ENCODE data around the gene MPRIP. TPM values are rescaled to one million over a fixed set of nuclear protein-coding genes. Genes with fewer than 3 reads are reported as not detected.

MPRIP gene
- total RNA-seq, 2 experiments from 2014 or later, result 206 to 209 TPM

- peak; percentile 98 for ATAC-seq
- CTCF ChIA-PET, result interaction anchor here (1.0 to 1.5 kb wide), 4 partner anchors 9 to 272 kb away, joined by 3 to 4 read pairs (median 4); no protein-coding TSS in a partner anchor
Observed at GRCh38 chr17:17041571-17042383, 480 bp upstream of the MPRIP start.

GRCh38 chr17:17042851-17043460 lies 699 bp downstream of the MPRIP start:
- H3K9me3 Mint-ChIP-seq (ENCODE audit: low read depth), result no peaks in the 10 kb centered on the region
- H3K36me3 Mint-ChIP-seq, result peaks cover 4% of the 10 kb centered on the region
- peak overlapping the region; percentile 88 for H3K4me3 Mint-ChIP-seq
- H3K4me1 Mint-ChIP-seq, result peaks cover 44% of the 10 kb centered on the region
- peak overlapping the region; percentile 75 for H3K27ac Mint-ChIP-seq
- ATAC-seq, result peak; percentile 1
- CTCF ChIA-PET, result no interaction called here
- H3K27me3 Mint-ChIP-seq, result no peaks in the 10 kb centered on the region
- peak; percentile 54 for DNase-seq

More at GRCh38 chr17:17041571-17042383, 480 bp upstream of the MPRIP start:
- no peaks in the 10 kb centered on the region for H3K9me3 Mint-ChIP-seq (ENCODE audit: low read depth)
- H3K36me3 Mint-ChIP-seq, result peaks cover 4% of the 10 kb centered on the region
- DNase-seq, result peak; percentile 98
- H3K27ac Mint-ChIP-seq, result peak overlapping the region; percentile 35
- H3K4me1 Mint-ChIP-seq, result peaks cover 38% of the 10 kb centered on the region
- H3K4me3 Mint-ChIP-seq, result peak overlapping the region; percentile 71
- no peaks in the 10 kb centered on the region for H3K27me3 Mint-ChIP-seq

DNA sequence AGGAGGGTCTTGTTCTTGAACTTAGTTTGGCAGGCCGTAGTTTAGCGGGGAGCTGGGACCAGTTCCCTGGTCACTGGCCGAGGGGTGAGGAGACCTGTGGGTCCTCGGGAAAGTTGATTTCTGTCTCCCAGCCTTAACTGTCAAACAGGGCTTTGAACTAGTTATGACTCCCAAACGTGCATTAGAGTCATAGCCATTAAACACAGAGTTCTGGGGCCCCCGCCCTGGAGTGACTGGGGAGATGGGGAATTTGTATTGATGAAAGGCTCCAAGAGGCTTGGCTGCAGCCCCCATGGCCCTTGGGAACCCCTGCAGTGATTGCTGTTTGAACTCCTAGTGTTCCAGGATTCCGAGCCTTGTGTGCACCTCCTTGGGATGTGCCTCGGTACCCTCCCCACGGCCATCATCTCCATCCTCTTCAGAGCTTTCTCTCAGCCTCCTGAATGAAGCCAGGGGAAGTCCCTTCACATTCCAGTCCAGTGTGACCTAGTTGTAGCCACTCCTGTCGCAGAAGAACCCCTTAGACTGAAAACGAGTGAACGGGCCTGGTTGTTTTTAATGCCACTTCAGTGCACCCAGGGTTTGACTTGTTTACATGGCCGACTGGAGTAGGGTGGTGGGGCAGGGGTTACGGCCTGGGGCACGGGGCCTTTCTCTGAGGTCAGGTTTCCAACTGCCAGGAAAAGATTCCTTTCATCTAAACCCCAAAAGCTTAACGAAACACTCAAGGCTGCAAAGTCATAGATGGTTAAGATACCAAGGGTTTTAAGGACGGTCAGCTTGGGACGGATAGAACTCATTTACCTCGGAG lies 1.4 kb downstream of the MPRIP start:
- ATAC-seq (no peak), DNase-seq (no peak)
- CTCF ChIA-PET, result interaction anchor here (0.9 kb wide), 1 partner anchor 8 kb away, joined by 3 read pairs; no protein-coding TSS in a partner anchor
- peaks cover 45% of the 10 kb centered on the region for H3K4me1 Mint-ChIP-seq
- peak overlapping the region; percentile 88 for H3K4me3 Mint-ChIP-seq
- H3K27ac Mint-ChIP-seq, result peak overlapping the region; percentile 75
- H3K36me3 Mint-ChIP-seq, result peaks cover 4% of the 10 kb centered on the region
- H3K9me3 Mint-ChIP-seq (ENCODE audit: low read depth), result no peaks in the 10 kb centered on the region
- H3K27me3 Mint-ChIP-seq, result no peaks in the 10 kb centered on the region

DNA sequence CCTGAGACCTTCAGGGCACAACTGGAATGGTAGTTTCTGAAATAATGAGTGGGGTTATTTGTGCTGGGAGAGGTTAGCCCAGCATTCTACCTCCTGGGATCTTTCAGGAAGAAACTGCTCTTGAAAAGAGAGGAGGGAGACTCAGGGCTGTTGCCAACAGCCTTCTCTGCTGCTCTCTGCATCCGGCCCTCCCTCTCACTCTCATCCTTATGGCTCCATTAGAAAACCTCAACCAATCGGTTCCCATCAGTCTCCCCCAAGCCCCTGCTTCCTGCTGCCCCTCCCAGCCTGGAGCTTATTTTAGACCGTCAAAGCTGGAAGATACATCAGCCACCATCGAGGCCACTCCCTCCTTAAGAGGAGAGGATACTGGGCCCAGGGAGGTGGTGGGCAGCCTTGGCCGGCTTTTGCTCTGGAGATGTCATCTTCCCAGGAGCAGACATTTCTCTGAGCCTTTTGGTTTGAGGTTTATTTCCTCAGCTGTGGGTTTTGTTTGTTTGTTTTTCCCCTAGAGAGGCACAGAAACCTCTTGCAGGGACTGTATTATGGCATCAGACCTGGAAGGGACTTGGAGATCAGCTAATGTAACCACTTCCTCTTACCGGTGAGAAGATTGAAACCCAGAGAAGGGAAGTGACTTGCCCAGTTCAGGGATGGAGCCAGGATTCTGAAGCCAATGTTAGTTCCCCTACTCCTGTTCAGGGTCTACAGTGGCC lies 2.7 kb downstream of the MPRIP start:
- CTCF ChIA-PET, result interaction anchor here (0.9 to 1.1 kb wide), 2 partner anchors 9 to 81 kb away, joined by 3 to 4 read pairs; no protein-coding TSS in a partner anchor
- no peak for DNase-seq
- ATAC-seq, result no peak
- H3K36me3 Mint-ChIP-seq, result peaks cover 4% of the 10 kb centered on the region
- H3K4me1 Mint-ChIP-seq, result peaks cover 48% of the 10 kb centered on the region
- H3K27me3 Mint-ChIP-seq, result no peaks in the 10 kb centered on the region
- peak overlapping the region; percentile 71 for H3K27ac Mint-ChIP-seq
- H3K9me3 Mint-ChIP-seq (ENCODE audit: low read depth), result no peaks in the 10 kb centered on the region
- H3K4me3 Mint-ChIP-seq, result peak overlapping the region; percentile 88

DNA sequence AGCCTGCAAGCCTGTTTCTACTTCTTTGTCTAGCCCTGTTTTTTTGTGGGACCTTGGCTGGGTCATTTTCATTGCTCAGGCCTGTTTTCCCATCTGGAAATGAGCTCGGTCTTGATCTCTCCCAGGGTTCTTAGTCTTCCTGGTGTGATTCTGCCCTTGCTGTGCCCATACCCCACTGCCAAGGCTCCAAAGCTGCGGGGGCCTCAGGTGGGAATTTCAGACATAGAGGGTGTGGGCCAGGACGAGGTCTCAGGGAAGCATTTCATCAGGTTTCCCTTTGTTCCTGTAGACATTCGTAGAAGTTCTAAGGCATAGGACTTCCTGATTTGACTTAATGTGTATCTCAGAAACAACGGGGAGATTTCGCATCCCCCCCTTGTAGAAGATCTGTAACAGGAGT lies 5.8 kb downstream of the MPRIP start:
- no peaks in the 10 kb centered on the region for H3K27me3 Mint-ChIP-seq
- H3K36me3 Mint-ChIP-seq, result peaks cover 4% of the 10 kb centered on the region
- H3K4me1 Mint-ChIP-seq, result peaks cover 54% of the 10 kb centered on the region
- no peak overlapping the region for H3K4me3 Mint-ChIP-seq
- CTCF ChIA-PET, result interaction anchor here (0.5 kb wide), 1 partner anchor 1168 kb away, joined by 3 read pairs; no protein-coding TSS in a partner anchor
- H3K27ac Mint-ChIP-seq, result no peak overlapping the region
- ATAC-seq (no peak), DNase-seq (no peak)
- H3K9me3 Mint-ChIP-seq (ENCODE audit: low read depth), result no peaks in the 10 kb centered on the region

- CTCF ChIA-PET, result interaction anchor here (0.8 kb wide), 1 partner anchor 9 kb away, joined by 3 read pairs; the partner anchor contains the start of gene MPRIP
- Mint-ChIP-seq H3K27ac (no peak overlapping the region), H3K36me3 (no peaks in the 10 kb centered on the region), H3K9me3 (ENCODE audit: low read depth) (no peaks in the 10 kb centered on the region), H3K4me3 (no peak overlapping the region), H3K4me1 (peaks cover 39% of the 10 kb centered on the region), H3K27me3 (no peaks in the 10 kb centered on the region)
- ATAC-seq (no peak), DNase-seq (no peak)
Observed at GRCh38 chr17:17050346-17051345, 8.4 kb downstream of the MPRIP start.

GRCh38 chr17:17051380-17051779 lies 9.1 kb downstream of the MPRIP start:
- Mint-ChIP-seq H3K9me3 (ENCODE audit: low read depth) (no peaks in the 10 kb centered on the region), H3K4me3 (no peak overlapping the region), H3K27ac (no peak overlapping the region), H3K4me1 (peaks cover 35% of the 10 kb centered on the region), H3K27me3 (no peaks in the 10 kb centered on the region), H3K36me3 (no peaks in the 10 kb centered on the region)
- CTCF ChIA-PET, result interaction anchor here (0.8 kb wide), 1 partner anchor 9 kb away, joined by 3 read pairs; the partner anchor contains the start of gene MPRIP
- no peak for DNase-seq
- ATAC-seq, result no peak

DNA sequence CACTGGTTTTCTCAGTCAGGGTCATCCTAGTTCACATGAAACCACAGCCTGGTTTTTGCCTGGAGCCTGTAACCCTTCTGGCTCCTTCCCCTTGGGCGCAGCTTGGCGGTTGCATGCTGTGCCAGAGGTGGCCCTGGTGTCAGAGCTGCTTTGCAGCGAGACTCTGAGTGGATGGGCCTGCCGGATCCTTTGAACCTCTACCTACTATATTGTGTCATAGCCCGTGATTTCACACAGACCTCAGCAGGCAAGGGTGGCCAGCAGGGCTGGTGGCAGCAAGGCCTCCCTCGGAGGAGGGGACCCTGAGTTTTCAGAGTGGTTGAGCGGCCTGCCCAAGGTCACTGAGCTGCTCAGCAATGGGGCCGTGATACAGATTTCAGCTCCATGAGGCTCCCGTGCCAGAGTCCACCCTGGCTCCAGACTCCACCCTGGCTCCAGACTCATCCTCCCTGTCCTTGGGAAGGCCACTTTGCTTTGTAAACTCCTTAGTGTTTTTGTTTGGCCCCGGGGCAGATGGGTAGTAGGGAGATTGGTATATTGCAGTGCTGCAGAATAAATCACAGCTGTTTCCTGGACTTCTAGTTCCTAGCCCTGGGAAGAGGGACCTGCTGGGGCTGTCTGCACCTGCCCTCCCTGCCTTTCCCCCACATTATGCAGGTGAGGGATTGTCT lies 9.7 kb downstream of the MPRIP start:
- Mint-ChIP-seq H3K4me3 (no peak overlapping the region), H3K27ac (no peak overlapping the region), H3K9me3 (ENCODE audit: low read depth) (no peaks in the 10 kb centered on the region), H3K36me3 (no peaks in the 10 kb centered on the region), H3K4me1 (peaks cover 35% of the 10 kb centered on the region), H3K27me3 (no peaks in the 10 kb centered on the region)
- DNase-seq (no peak), ATAC-seq (no peak)
- CTCF ChIA-PET, result no interaction called here

DNA sequence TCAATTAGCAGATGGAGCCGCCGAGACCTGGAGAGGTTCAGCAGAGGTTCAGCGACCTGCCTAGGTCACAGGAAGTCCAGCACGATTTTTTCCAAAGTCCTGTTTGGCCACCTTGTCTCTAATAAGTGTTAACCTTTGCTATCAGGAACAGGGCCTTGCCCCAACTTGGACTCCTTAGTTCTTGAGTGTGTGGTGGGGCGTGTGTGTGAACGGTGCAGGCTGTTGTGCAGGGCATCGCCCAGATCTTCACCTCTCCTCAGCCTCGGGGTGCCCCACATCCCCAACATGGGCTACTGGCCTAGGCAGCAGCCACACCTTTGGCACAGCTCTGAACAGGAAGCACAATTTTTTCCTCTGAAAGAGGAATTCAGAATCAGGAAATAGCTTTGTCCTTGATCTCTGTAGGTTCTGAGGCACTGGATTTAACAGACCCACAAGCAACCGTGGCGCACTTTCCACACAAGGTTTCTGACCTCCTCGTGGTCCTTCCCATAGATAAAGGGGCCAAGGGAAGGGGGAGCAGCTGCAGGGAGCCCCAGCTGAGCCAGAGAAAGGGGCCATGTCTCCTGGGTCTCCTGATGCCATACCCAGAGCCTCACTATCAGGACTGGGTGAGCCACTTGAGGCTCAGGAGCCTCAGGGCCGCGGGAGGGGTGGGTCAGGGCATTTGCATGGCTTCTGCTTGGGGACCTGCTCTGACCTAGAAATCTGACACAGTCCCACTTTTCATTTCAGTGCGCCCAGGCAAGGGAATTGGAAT lies 10.4 kb downstream of the MPRIP start:
- Mint-ChIP-seq H3K9me3 (ENCODE audit: low read depth) (no peaks in the 10 kb centered on the region), H3K4me3 (no peak overlapping the region), H3K4me1 (peaks cover 32% of the 10 kb centered on the region), H3K36me3 (no peaks in the 10 kb centered on the region), H3K27ac (peak overlapping the region; percentile 8), H3K27me3 (no peaks in the 10 kb centered on the region)
- CTCF ChIA-PET, result interaction anchor here (0.7 to 1.5 kb wide), 2 partner anchors 7 to 444 kb away, joined by 3 to 4 read pairs; partner anchors contain the start of gene RASD1
- DNase-seq (no peak), ATAC-seq (no peak)

- Mint-ChIP-seq H3K4me3 (no peak overlapping the region), H3K9me3 (ENCODE audit: low read depth) (no peaks in the 10 kb centered on the region), H3K27ac (peak overlapping the region; percentile 38), H3K4me1 (peaks cover 28% of the 10 kb centered on the region), H3K27me3 (no peaks in the 10 kb centered on the region), H3K36me3 (no peaks in the 10 kb centered on the region)
- ATAC-seq (no peak), DNase-seq (no peak)
- CTCF ChIA-PET, result interaction anchor here (0.7 to 1.5 kb wide), 2 partner anchors 8 to 443 kb away, joined by 3 to 4 read pairs; partner anchors contain the start of gene RASD1
Observed at GRCh38 chr17:17053446-17054379, 11.5 kb downstream of the MPRIP start.

All from activated CD8-positive, alpha-beta memory T cell treated with anti-CD3 and anti-CD28 coated beads, Interleukin-2, amount 10 ng/mL, durations not matched to agents 7 days and 5 days (primary cell).